ENCODE data around the gene PEAR1.

DNA sequence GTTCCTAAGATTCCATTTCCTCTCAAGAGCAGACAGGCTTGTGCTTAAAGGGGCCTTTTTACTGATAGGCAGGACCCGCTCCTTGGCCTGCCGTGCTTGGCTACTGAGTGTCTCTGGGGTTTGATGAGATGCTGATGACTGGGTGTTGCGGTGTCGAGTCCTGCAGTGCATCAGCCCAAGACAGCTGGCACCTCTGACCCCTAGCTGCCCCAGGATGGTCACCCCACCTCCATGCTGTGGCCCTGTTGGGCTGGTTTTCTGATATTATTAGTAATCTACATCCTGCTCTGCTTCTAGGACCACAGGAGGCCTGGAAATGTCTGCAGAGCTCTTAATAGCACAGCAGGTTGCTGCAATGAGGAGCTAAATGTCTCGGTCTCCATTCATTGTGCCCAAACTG is 55.6 kb downstream of the PEAR1 start:
- TF ChIP-seq, protein P1, sequence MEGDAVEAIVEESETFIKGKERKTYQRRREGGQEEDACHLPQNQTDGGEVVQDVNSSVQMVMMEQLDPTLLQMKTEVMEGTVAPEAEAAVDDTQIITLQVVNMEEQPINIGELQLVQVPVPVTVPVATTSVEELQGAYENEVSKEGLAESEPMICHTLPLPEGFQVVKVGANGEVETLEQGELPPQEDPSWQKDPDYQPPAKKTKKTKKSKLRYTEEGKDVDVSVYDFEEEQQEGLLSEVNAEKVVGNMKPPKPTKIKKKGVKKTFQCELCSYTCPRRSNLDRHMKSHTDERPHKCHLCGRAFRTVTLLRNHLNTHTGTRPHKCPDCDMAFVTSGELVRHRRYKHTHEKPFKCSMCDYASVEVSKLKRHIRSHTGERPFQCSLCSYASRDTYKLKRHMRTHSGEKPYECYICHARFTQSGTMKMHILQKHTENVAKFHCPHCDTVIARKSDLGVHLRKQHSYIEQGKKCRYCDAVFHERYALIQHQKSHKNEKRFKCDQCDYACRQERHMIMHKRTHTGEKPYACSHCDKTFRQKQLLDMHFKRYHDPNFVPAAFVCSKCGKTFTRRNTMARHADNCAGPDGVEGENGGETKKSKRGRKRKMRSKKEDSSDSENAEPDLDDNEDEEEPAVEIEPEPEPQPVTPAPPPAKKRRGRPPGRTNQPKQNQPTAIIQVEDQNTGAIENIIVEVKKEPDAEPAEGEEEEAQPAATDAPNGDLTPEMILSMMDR (IDR thresholded peaks at IDR 0.05 in 2 of 3, conservative IDR thresholded peaks at IDR 0.05 in 1 of 3; ENCODE audit: borderline replicate concordance in 1 of 3, insufficient read depth in 1 of 3, low read depth in 2 of 3, low read length in 2 of 3): no peak
- no peak for TF ChIP-seq POLR2A (IDR thresholded peaks at IDR 0.05; ENCODE audit: borderline replicate concordance, extremely low read depth, insufficient read depth, insufficient read length)
- TF ChIP-seq ZFX (IDR thresholded peaks at IDR 0.05): no peak
- TF ChIP-seq, protein P2, sequence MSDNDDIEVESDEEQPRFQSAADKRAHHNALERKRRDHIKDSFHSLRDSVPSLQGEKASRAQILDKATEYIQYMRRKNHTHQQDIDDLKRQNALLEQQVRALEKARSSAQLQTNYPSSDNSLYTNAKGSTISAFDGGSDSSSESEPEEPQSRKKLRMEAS (IDR thresholded peaks at IDR 0.05): no peak
- no peak for TF ChIP-seq EZH2phosphoT487 (IDR thresholded peaks at IDR 0.05; ENCODE audit: borderline replicate concordance)
